GM21717 (cell line): ENCODE results near the gene OVAAL.

Experiments used
- ATAC-seq: cut with Tn5 transposase; IDR thresholded peaks from one replicate; pipeline ENCODE4 v1.9.1; 2021; ENCODE audit warnings: mild to moderate bottlenecking, moderate library complexity; ENCODE audit not compliant: unreplicated experiment

The OVAAL gene

DNA sequence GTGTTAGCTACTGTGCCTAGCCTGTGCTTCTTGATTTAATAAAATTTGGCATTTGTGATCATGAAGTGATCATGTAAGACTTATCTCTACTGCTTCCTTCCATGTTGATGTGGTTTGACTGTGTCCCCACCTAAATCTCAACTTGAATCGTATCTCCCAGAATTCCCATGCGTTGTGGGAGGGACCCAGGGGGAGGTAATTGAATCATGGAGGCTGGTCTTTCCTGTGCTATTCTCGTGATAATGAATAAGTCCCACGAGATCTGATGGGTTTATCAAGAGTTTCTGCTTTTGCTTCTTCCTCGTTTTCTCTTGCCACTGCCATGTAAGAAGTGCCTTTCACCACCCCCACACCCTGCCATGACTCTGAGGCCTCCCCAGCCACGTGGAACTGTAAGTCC lies at the start of gene OVAAL:
Gene OVAAL (plus strand): TSS at position 301 of the 400 bp plus-strand sequence.
- ATAC-seq, result no peak

DNA sequence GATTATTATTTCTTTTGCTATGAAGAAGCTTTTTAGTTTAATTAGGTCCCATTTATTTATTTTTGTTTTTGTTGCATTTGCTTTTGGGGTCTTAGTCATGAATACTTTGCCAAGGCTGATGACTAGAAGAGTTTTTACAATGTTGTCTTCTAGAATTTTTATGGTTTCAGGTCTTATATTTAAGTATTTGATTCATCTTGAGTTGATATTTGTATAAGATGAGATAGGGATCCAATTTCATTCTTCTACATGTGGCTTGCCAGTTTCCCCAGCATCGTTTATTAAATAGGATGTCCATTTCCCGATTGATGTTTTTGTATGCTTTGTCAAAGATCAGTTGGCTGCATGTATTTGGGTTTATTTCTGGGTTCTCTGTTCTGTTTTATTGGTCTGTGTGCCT lies 47.9 kb upstream of the OVAAL start:
- ATAC-seq, result no peak

DNA sequence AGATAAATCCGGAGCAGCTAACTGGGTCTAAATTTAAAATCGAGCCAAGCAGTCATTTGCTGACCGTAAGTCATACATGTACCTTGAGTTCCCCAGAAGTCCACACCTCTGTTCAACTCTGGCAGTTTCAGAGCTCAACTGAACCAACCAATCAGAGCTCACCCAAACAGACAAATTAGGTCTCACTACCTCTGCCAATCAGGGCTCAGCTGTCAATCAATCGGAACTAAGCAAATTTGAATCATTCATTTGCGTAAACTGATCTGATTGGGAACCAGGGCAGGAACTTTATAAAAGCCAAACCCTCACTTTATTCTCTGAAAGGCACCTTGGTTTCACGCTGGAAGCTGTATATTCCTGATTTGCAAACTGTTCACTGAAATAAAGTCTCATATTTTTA lies 45.2 kb upstream of the OVAAL start:
- no peak for ATAC-seq

DNA sequence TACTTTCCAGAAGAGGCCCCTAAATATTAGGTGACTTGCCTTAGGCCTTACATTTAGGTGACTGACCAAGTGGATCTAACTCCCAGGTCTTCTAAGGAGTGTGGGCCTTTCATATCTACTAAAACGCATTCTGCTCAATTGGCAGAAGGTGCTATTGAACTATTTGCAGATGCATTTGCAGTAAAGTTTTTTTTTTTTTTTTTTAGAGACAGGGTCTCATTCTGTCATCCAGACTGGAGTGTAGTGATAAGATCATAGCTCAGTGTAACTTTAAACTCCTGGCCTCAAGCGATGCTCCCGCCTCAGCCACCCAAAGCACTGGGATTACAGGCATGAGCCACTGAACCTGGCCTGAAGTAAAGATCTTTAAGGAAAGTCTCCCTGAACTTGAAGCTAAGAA lies 43.4 kb upstream of the OVAAL start:
- no peak for ATAC-seq

DNA sequence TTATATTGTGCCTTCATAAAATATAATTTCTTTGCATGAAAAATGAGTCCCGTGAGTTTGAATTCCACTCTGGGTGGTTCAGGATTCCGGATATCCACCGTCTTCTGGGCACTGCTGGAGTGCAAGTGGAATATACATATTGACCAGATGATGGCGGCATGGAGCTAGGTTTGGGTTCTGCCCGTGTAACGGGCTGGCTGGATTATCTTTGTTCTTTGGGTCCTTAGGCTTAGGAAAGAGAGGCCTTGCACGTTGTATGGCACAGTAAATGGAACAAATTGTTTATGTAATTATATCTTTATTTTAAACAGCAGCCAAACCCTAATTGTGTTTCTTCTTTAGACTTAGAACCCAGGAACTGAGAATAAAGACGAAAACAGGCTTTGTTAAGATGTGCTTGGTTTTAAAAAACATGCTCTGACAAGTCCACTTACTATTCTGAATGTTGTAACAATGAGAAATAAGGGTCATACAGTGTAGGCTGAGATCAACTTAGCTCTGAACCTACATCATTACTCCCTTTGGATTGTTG lies 42.8 kb upstream of the OVAAL start:
- ATAC-seq, result peak; percentile 86

DNA sequence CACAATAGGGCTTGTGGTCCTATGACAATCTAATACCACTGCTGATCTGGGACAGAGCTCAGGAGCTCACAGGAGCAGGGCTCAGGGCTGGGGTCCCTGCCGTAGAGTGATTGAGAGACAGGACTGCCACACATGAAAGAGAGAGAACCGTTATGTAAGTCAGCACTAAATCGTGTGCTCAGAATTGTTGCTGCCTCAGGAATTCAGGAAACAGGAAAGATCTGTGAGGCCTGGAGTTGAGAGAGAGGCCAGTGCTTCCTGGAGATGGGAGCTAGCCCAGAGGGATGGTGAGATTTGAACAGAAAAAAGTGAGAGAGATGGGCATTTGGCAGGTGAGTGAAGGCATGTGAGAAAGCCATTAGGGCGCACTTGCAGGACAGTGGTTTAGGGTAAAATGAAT lies 38.9 kb upstream of the OVAAL start:
- ATAC-seq, result no peak

DNA sequence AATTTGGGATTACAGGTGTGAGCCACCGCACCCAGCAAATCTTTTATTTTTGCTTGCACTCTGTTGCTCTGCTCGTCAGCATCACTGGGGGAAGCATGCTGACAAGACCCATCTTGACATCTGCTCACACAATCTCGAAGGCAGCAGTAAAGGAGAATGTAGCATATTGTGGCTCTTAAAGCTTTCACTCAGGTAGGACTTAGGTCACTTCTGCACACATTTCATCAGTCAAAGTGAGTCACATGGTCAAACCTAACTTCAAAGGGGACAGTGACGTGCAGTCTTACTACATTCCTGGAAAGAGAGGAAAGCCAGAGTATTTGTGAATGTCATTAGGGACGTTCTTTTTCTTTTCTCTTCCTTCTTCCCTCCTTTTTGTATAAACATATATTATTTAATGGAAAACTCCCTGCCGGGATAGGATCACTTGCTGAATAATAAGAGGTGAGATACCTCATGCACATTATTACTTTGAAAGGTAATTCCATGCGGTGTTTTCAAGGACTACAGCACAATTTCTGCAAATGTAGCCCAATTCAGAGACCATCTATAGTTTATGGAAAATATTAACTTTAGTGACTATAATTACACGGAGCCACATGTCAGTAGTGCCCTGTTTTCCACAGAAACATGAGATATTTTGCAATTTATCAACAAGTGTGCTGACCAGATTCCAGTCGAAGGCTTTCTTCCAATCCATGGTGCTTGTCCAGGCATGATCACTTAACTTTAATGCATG lies 37.1 kb upstream of the OVAAL start:
- ATAC-seq, result no peak

DNA sequence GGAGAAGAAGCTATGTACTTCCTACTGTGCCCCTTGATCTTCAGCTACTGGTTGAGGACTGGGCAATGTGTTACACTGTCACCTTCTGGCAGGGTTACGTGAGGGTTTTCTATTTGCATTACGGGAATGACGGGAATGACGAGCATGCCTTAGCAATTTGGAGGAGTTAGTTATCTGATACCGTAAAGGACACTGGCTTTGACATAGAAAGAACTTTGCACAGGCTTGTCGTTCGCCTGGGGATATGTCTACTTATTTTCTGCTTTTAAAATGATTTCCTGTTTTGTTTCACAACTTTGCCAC lies 36.6 kb upstream of the OVAAL start:
- ATAC-seq, result no peak

DNA sequence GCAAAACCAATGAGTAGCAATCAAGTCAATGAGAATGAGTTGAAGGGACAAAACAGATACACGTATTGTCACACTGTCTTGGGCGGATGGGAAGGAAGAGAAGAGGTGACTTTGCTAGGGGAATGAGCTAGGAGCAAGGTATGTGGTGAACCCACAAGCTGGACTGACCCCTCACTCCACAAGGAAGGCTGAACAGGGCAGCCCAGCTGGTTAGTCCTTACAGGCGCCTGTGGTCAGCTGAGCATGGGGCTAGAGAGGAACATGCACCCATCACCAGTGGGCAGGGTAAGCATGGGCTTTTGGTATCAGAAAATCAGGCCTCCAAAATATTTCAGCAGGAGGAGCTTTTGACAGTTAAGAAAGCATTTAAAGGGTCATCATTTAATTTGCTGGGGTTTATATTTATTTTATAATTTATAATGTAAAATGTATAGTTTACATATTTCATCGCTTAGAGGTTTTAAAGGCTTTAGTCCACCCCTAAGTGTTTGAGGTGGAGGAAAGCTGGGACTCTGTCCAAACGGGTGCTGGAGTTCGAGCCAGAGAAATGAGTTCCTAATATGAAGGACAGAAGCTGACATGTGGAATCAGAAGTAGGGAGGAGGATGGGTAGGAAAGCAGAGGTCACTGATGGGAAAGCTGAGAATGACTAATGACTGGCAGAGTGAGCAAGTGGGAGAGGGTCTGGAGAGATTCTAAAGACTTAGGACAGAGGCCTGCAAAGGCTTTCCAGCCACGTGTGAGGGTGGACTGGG lies 34.4 kb upstream of the OVAAL start:
- no peak for ATAC-seq

DNA sequence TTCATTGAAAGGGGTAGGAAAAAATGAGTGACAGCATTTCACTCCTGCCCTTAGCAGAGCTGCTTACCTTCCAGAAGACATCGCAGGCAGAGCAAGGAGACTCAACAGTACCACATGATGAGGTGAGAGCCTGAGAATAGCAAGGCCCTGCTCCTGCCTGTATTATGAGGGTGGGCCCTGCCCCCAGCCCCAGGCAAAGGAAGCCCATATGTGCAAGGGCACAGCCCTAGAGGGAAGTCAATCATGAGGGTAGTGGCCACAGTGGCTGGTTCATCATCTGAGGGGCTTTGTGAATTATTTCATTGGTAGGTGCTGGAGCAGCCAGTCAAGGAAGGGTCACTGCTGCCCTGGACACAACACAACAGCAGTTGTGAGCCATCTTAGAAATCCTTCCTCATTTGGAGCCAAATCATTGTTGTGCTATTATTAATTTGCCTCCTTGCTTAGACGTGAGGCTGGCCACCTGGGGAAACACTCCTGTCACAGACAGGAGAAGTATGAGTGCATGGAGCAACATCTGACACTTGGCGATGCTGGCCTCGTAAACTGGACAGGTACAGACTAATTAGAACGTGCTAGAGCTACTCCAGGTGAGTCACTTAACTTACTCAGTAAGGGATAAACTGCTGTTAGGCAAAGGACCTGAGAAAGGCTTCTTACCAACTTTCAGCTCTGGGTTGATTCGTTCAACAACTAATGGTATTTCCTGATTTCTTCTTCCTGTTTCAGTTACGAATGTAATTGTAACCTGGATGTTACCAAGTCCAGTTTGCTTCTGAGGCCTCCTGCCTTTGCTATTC lies 33.6 kb upstream of the OVAAL start:
- no peak for ATAC-seq

DNA sequence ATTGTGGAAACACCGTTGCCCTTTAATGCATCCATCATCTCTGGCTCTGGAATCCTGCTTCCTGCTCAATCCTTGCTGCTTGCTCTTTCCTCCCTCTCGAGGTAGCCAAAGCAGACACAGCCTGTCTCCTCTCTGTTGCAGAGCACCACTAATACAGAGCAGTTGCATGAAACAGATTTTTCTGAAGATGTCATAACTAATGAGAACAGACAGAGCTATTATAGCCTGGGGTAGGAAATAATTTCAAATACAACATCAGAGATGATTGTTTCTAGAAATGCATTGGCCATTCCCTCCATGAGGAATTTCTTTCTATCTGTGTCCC lies 33.1 kb upstream of the OVAAL start:
- no peak for ATAC-seq

DNA sequence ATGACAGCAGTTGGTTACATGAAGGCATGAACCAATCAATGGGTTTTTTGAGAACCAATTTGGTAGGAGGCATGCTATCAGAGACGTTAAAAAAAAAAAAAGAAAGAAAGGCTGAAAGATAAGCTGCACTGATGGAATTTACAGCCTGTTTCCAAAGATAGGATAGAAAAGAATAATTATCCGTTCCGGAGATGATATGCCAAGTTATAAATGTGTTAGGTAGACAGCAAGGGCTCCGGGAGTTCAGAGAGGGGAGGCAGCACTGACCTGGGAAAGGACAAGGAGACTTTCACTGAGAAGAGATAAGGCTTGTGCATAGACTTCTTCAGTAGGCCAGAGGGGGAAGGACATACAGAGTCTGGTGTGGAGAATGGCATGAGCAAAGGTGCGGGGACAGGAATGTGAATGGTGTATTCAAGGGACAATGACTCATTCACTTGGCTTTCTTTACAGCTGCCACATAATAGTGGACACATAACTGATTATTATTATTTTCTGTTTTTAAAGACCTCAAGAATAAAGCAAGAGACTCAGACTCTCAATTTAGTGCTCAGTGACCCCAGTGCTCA lies 31.6 kb upstream of the OVAAL start:
- ATAC-seq, result no peak

DNA sequence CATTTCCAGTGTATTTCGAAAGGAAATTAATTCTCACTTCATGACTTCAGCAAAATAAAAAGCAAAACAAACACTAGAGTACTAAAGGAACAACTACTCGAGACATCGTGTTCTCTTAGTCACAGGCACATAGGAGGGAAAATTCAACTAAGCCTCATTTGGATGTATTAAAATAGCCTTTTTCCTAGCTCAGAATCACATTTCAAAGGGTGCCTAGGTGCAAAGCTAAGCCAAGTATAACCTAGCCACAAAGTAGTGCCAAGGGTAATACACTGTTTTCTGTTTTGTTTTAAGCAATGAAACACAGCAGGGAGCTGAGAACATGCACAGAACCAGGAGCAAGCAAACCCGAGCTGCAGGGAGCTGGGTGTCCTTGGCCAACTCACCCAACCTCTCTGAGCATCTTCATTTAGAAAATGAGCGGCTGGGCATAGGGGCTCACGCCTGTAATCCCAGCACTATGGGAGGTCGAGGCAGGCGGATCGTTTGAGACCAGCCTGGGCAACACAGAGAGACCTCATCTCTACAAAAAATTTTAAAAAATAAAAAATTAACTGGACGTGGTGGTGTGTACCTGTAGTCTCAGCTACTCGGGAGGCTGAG lies 29.8 kb upstream of the OVAAL start:
- ATAC-seq, result no peak

DNA sequence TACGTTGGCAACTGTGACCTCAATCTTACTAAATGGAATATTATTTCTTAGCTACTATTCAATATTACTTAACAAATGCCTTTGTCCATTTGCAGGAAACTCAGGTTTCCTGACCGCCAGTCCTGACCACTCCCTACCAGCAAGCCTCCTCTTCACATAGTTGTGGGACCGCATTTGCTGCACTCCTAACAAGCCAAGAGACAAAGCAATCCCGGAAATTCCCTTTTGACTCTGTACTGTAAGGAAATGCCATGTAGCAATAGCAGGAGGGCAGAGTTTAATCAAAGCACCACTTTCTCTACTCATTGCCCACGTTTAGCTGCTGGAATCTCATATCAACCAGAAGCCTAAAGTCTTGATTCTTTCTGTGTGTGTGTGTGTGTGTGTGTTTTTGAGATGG lies 28.3 kb upstream of the OVAAL start:
- no peak for ATAC-seq

DNA sequence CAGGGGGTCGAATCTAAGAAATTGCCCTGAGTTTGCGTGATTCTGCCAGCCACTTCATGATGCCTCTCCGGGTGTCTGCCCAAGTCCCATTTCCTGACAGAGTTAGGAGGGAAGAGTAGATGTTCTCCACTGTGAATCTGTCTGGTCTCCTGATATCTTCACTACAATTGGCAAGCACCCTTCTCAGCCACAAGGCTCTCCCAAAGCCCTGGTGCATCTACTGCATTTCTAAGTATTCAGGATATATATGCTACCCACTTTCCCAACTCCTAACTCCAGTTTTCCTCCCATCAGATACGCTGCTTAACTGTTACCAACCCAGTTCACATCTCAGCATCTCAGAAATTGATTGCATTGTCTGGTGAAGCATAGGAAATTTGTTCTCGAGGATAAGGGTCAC lies 25.9 kb upstream of the OVAAL start:
- ATAC-seq, result no peak

DNA sequence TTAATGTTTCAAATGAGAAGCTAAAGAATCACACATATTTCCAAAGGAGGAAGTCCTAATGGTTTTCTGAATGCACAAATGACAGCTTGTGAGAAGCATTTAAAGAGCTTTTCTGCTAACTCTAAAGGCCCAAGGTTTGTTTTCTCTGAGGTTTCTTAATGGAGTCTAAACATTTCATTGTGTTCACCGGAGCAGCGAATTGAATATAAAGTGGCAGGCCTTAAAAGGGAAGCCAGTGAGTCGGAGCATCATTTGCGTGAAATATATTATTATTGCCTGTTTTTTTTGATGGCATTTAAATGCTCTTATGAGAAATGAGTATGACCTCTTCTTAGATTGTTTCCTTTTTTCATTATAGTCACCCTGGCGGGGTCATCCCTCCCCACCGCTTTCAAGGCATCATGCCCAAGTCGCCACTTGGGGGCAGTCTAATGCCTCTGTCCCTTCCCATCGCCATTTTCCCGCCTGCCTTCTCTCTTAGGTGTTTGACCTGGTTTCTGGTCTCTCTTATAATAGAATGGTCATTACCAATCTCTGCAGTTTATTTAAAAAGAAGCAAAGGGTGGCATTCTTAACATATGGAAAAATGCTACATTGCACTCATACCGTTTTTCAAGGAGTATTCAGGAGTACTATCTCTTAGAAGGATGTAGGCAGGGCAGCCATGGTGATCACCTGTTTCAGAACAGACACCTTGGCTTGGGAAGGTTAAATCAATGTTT lies 25.3 kb upstream of the OVAAL start:
- ATAC-seq, result peak; percentile 61

DNA sequence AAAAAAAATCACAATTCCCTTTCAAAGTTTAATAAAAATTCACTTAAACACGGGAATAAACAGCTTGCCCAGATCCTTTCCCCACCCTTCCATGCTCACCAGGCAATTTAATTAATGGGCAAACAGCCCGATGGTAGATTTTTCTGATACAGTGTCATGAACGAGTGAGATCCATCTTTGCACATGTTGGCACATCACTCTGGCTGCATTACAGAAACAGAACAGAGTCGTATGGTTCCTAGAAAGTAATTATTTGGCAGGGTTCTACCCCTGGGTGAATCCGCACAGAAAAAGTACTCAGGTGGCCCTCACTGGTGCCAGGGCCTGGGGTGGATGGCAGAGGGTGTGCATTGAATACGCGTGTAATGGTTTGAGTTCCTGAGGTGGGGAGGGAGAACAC lies 24.6 kb upstream of the OVAAL start:
- ATAC-seq, result no peak

DNA sequence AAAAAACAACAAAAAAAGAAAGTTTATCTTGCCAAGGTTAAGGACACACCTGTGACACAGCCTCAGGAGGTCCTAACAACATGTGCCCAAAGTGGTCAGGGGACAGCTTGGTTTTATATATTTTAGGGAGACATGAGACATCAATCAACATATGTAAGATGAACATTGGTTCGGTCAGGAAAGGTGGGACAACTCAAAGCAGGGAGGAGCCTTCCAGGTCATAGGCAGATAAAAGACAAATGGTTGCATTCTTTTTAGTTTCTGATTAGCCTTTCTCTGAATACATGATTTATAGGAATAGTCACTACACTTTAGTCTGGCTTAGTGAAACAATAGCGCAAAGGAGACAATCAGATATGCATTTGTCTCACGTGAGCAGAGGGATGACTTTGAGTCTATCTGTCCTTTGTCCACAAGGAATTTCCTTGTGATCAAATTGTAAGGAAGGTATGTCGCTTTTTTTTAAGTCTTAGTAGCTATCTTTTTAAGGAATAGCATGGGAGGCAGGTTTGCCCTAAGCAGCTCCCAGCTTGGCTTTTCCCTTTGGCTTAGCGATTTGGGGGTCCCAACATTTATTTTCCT lies 23.3 kb upstream of the OVAAL start:
- ATAC-seq, result no peak

DNA sequence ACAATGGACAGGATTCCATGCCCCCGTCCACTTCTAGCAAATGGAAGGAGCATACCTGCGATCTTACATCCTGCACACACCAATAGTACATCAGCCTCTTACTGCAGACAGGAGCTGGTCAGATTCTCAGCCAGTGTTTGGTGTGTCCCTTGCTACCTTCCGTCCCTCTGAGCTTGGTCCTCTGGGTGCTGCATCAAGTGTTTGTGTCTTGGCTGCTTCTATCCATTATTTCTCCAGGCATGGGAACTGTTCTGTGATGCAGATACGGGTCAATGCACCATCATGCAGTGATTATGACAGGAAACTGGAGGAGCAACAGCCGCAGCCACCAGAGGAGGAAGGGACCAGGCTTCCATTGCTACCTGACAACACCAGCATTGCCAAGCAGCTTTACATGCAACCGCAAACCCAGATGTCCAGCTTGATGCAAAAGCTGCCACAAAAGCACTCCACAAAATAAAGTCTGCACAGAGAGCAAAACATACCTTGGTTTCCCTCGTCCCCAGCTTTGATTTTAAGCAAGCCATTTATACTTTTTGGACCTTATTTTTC lies 21.9 kb upstream of the OVAAL start:
- ATAC-seq, result no peak

DNA sequence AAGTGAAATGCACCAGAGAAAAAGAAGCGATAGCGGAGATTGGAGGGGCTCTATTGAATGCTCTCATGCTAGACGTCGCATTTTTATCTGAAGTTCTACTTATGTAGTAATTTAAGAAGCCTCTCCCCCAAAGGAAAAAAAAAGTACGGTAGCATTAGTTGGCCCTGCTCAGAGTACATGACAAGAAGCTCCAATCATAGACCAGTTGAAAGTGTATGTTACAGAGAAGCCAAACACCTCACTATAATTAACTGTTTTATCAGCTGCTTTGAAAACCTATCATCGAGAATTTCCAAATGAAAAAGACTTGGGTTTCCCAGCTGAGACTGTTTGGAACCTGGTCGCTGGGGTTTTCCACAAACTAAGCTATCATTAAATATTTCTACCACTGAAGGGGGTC lies 19.6 kb upstream of the OVAAL start:
- no peak for ATAC-seq
